ENCODE measurements around the gene RHOXF1. TPM values are rescaled to one million over a fixed set of nuclear protein-coding genes. Genes with fewer than 3 reads are reported as not detected.
A peak's percentile ranks its signal among the peaks of the same experiment; 100 is the strongest.
"Not testable (repeated sequence)": the region's sequence is repeated elsewhere in the genome, so short reads cannot be mapped to it uniquely, and the experiment has no call there.

RHOXF1 gene, protein sequence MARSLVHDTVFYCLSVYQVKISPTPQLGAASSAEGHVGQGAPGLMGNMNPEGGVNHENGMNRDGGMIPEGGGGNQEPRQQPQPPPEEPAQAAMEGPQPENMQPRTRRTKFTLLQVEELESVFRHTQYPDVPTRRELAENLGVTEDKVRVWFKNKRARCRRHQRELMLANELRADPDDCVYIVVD
- not detected in 3 replicates for total RNA-seq (2021)
- not detected for Bru-seq, nascent RNA
- long read RNA-seq, experiment 1 = 0 reads
- long read RNA-seq, experiment 2 = 0 reads
- long read RNA-seq, experiment 3 = 0 reads

DNA sequence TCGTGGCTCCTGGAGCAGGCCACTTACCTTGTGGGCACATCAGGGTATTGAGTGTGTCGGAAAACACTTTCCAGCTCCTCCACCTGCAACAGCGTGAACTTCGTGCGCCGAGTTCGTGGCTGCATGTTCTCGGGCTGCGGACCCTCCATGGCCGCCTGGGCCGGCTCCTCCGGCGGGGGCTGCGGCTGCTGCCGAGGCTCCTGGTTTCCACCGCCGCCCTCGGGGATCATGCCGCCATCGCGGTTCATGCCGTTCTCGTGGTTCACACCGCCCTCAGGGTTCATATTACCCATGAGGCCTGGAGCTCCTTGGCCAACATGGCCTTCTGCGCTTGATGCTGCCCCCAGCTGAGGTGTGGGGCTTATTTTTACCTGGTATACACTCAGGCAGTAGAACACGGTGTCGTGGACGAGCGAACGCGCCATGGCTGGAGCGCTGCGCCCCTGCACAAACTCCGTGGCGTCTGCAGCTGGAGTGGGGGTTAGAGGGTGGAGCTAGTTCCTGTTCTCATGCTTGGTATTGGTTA, at the start of gene RHOXF1:
TSS of gene RHOXF1 (minus strand) at position 476 of the 526 bp plus-strand sequence. CDS start at position 425, 51 bp downstream.
- H3K27ac Mint-ChIP-seq = no peak within 1 kb of the TSS
- H3K36me3 Mint-ChIP-seq = no peaks in the 10 kb centered on the region
- POLR2A ChIA-PET = no interaction called here
- CTCF ChIA-PET = no interaction called here
- H3K27me3 Mint-ChIP-seq (ENCODE audit: low read depth) = no peaks in the 10 kb centered on the region
- no peak within 1 kb of the TSS for H3K4me3 Mint-ChIP-seq
- DNase-seq (ENCODE audit: low spot score) (no peak), ATAC-seq (no peak)
- TF ChIP-seq, protein P1, sequence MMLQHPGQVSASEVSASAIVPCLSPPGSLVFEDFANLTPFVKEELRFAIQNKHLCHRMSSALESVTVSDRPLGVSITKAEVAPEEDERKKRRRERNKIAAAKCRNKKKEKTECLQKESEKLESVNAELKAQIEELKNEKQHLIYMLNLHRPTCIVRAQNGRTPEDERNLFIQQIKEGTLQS (CRISPR knock-in tag; conservative IDR thresholded peaks at IDR 0.05) = no peak
- TF ChIP-seq ELF4 (CRISPR knock-in tag; IDR thresholded peaks at IDR 0.05; ENCODE audit: low read depth) (no peak), ESRRA (CRISPR knock-in tag; IDR thresholded peaks at IDR 0.05; ENCODE audit: borderline replicate concordance) (no peak), HMGA2 (CRISPR knock-in tag; IDR thresholded peaks at IDR 0.05) (no peak), OVOL2 (CRISPR knock-in tag; IDR thresholded peaks at IDR 0.05; ENCODE audit: borderline replicate concordance) (no peak), KAT7 (CRISPR knock-in tag; IDR thresholded peaks at IDR 0.05; ENCODE audit: borderline replicate concordance) (no peak), SP1 (CRISPR knock-in tag; conservative IDR thresholded peaks at IDR 0.05) (no peak), GABPB1 (CRISPR knock-in tag; IDR thresholded peaks at IDR 0.05) (no peak)
- TF ChIP-seq, protein P2, sequence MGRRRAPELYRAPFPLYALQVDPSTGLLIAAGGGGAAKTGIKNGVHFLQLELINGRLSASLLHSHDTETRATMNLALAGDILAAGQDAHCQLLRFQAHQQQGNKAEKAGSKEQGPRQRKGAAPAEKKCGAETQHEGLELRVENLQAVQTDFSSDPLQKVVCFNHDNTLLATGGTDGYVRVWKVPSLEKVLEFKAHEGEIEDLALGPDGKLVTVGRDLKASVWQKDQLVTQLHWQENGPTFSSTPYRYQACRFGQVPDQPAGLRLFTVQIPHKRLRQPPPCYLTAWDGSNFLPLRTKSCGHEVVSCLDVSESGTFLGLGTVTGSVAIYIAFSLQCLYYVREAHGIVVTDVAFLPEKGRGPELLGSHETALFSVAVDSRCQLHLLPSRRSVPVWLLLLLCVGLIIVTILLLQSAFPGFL (CRISPR knock-in tag; IDR thresholded peaks at IDR 0.05; ENCODE audit: borderline replicate concordance) = no peak
- TF ChIP-seq, protein P3, sequence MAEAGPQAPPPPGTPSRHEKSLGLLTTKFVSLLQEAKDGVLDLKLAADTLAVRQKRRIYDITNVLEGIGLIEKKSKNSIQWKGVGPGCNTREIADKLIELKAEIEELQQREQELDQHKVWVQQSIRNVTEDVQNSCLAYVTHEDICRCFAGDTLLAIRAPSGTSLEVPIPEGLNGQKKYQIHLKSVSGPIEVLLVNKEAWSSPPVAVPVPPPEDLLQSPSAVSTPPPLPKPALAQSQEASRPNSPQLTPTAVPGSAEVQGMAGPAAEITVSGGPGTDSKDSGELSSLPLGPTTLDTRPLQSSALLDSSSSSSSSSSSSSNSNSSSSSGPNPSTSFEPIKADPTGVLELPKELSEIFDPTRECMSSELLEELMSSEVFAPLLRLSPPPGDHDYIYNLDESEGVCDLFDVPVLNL (CRISPR knock-in tag; IDR thresholded peaks at IDR 0.05; ENCODE audit: borderline replicate concordance, low read depth) = no peak
- TF ChIP-seq, protein P4, sequence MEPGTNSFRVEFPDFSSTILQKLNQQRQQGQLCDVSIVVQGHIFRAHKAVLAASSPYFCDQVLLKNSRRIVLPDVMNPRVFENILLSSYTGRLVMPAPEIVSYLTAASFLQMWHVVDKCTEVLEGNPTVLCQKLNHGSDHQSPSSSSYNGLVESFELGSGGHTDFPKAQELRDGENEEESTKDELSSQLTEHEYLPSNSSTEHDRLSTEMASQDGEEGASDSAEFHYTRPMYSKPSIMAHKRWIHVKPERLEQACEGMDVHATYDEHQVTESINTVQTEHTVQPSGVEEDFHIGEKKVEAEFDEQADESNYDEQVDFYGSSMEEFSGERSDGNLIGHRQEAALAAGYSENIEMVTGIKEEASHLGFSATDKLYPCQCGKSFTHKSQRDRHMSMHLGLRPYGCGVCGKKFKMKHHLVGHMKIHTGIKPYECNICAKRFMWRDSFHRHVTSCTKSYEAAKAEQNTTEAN (CRISPR knock-in tag; IDR thresholded peaks at IDR 0.05) = no peak
- TF ChIP-seq, protein P5, sequence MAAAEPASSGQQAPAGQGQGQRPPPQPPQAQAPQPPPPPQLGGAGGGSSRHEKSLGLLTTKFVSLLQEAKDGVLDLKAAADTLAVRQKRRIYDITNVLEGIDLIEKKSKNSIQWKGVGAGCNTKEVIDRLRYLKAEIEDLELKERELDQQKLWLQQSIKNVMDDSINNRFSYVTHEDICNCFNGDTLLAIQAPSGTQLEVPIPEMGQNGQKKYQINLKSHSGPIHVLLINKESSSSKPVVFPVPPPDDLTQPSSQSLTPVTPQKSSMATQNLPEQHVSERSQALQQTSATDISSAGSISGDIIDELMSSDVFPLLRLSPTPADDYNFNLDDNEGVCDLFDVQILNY (CRISPR knock-in tag; IDR thresholded peaks at IDR 0.05) = no peak
- TF ChIP-seq, protein P6, sequence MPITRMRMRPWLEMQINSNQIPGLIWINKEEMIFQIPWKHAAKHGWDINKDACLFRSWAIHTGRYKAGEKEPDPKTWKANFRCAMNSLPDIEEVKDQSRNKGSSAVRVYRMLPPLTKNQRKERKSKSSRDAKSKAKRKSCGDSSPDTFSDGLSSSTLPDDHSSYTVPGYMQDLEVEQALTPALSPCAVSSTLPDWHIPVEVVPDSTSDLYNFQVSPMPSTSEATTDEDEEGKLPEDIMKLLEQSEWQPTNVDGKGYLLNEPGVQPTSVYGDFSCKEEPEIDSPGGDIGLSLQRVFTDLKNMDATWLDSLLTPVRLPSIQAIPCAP (CRISPR knock-in tag; IDR thresholded peaks at IDR 0.05) = no peak
- H3K9me3 Mint-ChIP-seq = no peaks in the 10 kb centered on the region
- peaks cover 3% of the 10 kb centered on the region for H3K4me1 Mint-ChIP-seq

DNA sequence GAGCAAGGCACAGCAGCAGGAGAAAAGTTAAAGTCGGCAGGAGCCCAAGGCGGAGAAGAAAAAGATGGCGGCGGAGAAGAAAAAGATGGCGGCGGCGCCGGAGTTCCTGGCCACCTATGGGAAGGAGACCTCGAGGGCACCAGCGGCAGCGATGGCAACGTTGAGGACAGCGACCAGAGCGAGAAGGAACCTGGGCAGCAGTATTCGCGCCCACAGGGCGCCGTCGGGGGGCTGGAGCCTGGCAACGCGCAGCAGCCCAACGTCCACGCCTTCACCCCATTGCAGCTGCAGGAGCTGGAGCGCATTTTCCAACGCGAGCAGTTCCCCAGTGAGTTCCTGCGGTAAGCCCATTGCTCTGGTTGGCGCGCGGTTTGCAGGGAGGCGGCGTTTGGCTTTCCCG, 43.4 kb upstream of the RHOXF1 start:
- H3K4me1 Mint-ChIP-seq; DNase-seq (ENCODE audit: low spot score); H3K36me3 Mint-ChIP-seq; H3K27me3 Mint-ChIP-seq (ENCODE audit: low read depth); CTCF ChIA-PET; H3K9me3 Mint-ChIP-seq; ATAC-seq; POLR2A ChIA-PET; H3K27ac Mint-ChIP-seq; H3K4me3 Mint-ChIP-seq: not testable (repeated sequence)

DNA sequence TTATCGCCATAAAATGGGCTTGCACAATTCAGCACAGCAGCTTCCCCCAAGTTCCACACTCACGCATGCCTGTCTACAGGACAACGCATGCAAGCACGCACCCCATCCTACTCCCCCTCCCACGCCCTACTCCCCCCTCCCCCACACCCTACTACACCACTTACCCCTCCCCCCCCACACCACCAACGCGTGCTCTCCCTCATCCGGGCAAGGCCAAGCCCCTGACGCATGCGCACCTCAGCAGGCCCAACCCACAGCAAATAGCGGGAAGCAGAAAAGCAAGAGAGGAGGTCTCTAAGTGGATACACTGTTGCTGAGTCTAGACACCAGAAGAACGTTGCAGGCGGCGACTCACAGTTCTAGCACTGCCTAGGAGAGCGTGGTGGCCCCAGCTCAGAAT, 42.6 kb upstream of the RHOXF1 start, which contains the start of gene RHOXF2:
TSS of gene RHOXF2 (plus strand) at position 301 of the 400 bp plus-strand sequence. CDS start 138 bp downstream, outside the sequence.
- ATAC-seq; H3K9me3 Mint-ChIP-seq; H3K4me1 Mint-ChIP-seq; H3K27me3 Mint-ChIP-seq (ENCODE audit: low read depth); H3K27ac Mint-ChIP-seq; DNase-seq (ENCODE audit: low spot score); POLR2A ChIA-PET; H3K4me3 Mint-ChIP-seq; CTCF ChIA-PET; H3K36me3 Mint-ChIP-seq: not testable (repeated sequence)

DNA sequence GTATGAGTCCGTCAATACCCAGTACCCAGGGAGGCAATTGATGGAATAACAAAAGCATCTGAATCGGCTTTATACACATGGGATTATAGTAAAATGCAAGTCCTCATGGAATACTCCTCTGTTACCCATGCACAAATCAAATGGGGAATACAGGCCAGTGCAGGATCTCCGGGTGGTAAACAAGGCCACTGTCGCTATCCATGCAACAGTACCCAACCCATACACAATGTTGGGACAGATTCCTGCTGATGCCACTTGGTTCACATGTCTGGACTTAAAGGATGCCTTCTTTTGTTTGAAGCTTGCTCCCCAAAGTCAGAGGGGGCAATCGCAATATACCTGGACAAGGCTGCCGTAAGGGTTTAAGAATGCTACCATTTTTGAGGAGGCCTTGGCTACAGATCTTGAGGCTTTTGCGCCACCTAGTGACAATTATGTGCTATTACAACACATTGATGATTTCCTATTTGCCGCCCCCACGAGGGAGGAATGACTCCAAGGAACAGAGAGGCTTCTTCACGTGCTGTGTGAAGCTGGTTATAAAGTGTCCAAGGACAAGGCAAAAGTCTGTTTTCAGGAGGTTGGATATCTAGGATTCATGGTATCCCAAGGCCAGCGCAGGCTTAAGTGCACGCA, 34.5 kb upstream of the RHOXF1 start:
- H3K4me3 Mint-ChIP-seq; DNase-seq (ENCODE audit: low spot score); H3K4me1 Mint-ChIP-seq; CTCF ChIA-PET; H3K27me3 Mint-ChIP-seq (ENCODE audit: low read depth); POLR2A ChIA-PET; H3K27ac Mint-ChIP-seq: not testable (repeated sequence)
- Mint-ChIP-seq H3K9me3 (peaks cover 34% of the 10 kb centered on the region), H3K36me3 (peaks cover 38% of the 10 kb centered on the region)
- peak; percentile 75 for ATAC-seq
